A549 treated with CORT108297 at 1 μM for 4 hours (cell line): ENCODE data around the gene TMEM215. TPM values are rescaled to one million over a fixed set of nuclear protein-coding genes. Genes with fewer than 3 reads are reported as not detected.

ENCODE experiments used
- total RNA-seq: library from RNA; stranded (reverse); fragments of 200-300 nt; extraction: Qiagen RNA extraction; gene quantifications from 5 replicates; pipeline ENCODE4 v1.2.3, GENCODE V29; 2022

The TMEM215 gene
- 0.02 to 0.05 TPM in 2 of 5 replicates, not detected in the others for total RNA-seq

GRCh38 chr9:32783168-32783891, at the start of gene TMEM215:
Gene TMEM215, plus strand, starts transcription at chr9:32783540. Its CDS starts 644 bp downstream, at chr9:32784184.

Other genes starting within 250 kb of the TMEM215 start
- gene SMIM27, start 231.2 kb upstream of the TMEM215 start, total RNA-seq: 10.6 to 16.9 TPM (median 13.9 TPM) in 5 replicates
- 10.9 to 17.4 TPM (median 12.3 TPM) in 5 replicates for gene TOPORS, start 231.0 kb upstream of the TMEM215 start, total RNA-seq
- 106 to 125 TPM (median 110 TPM) in 5 replicates for gene NDUFB6, start 210.4 kb upstream of the TMEM215 start, total RNA-seq
- gene TAF1L, start 147.9 kb upstream of the TMEM215 start, total RNA-seq: 0.01 TPM in 1 of 5 replicates, not detected in the others
- gene APTX, start 218.1 kb downstream of the TMEM215 start, total RNA-seq: 37.9 to 53.2 TPM (median 40.8 TPM) in 5 replicates
- 240 to 342 TPM (median 269 TPM) in 5 replicates for gene DNAJA1, start 241.7 kb downstream of the TMEM215 start, total RNA-seq